Pancreas (tissue), 10 donors: Measurements from ENCODE around the gene NDUFB10. TPM values are rescaled to one million over a fixed set of nuclear protein-coding genes. Genes with fewer than 3 reads are reported as not detected.

Experiments used
- ATAC-seq, 4 donors: fragments of 200-7000 bp; cut with Tn5 transposase; one replicate each; pipeline versions ENCODE4 v1.8.0 to v1.9.1; 2020; ENCODE audit warnings: mild to moderate bottlenecking in 4 of 4, moderate library complexity in 4 of 4
- DNase-seq, 6 donors: peaks; one replicate each; pipeline ENCODE4 v3.0.0-alpha.2; 2020
- FAIRE-seq: peaks from 2 replicates; lab custom pipeline; 2012; peaks lifted over from hg19 to GRCh38; lab: Jason Lieb, UNC
- H3K27ac ChIP-seq, 4 donors: fragments of 200-600 bp; sonication (generic); 1 replicate in 3 of 4; 2 replicates in 1 of 4; pipeline versions ENCODE4 v1.5.0 to v1.8.0; 2020
- H3K27me3 ChIP-seq, 4 donors: fragments of 200-600 bp; one replicate each; pipeline ENCODE4 v1.8.0; 2021
- H3K36me3 ChIP-seq, 3 donors: fragments of 200-600 bp; sonication (generic) in 1 of 3; one replicate each; pipeline versions ENCODE4 v1.5.0 to v1.8.0; 2020 to 2021
- H3K4me1 ChIP-seq, 3 donors: fragments of 200-600 bp; one replicate each; pipeline ENCODE4 v1.8.0; 2021
- H3K4me3 ChIP-seq, 4 donors: fragments of 200-600 bp; sonication (generic) in 2 of 4; one replicate each; pipeline versions ENCODE4 v1.5.0 to v1.8.0; 2020 to 2021
- H3K9me3 ChIP-seq, 4 donors: fragments of 200-600 bp; one replicate each; pipeline ENCODE4 v1.8.0; 2021
- CTCF ChIP-seq, 4 donors: fragments of 200-600 bp; sonication (generic) in 3 of 4; IDR thresholded peaks; one replicate each; pipeline versions ENCODE4 v1.5.0 to v1.8.0; 2021; ENCODE audit warnings: antibody characterized with exemption in 4 of 4
- WGBS, 2 donors: extraction: QIAGEN DNeasy Blood & Tissue Kit; methylation state at CpG; one replicate each; pipeline ENCODE4 v1.1.7; 2013; 5-methylcytosine and 5-hydroxymethylcytosine counted together
- intact Hi-C, 3 donors: fragments of 100-400 bp; cut with DNase I; formaldehyde crosslinking; loops; one replicate each; pipeline versions ENCODE4 v1.11.1 to v1.14.2; 2022
- polyA plus RNA-seq, 2 donors: library from polyadenylated mRNA; stranded (reverse); fragments of 200-250 nt; gene quantifications; one replicate each; pipeline ENCODE4 v1.2.3, GENCODE V29; 2013
- total RNA-seq, 6 donors: library from RNA; stranded (reverse); fragmentation: NEBNext Ultra II Directional in 4 of 6; extraction: Animal tissue kit (Norgen Biotek cat#: 25700) in 4 of 6; gene quantifications; one replicate each; pipeline versions ENCODE4 v1.2.1 to v1.2.4, GENCODE V29; 2021 to 2023
- donor health status: healthy with polysubstance abuse.
- donor health status: DM: no; HTN: no; CAD: no; lungs with moderate emphysema.
- donor health status: DM: no; HTN: no; CAD: no.
- donor health status: control.
- donor health status: control.
- donor health status: Bipolar disorder and iron deficiency.
- donor health status: DM: yes; HTN: yes; CAD: no.
- donor health status: DM: no; HTN: no; CAD: no.
- donor health status: DM: no; HTN: no; CAD: no.
- donor health status: DM: yes; HTN: yes; CAD: no.

NDUFB10 gene
- total and polyA plus RNA-seq, 8 donors: 54.0 to 108 (median 65.9) TPM

DNA sequence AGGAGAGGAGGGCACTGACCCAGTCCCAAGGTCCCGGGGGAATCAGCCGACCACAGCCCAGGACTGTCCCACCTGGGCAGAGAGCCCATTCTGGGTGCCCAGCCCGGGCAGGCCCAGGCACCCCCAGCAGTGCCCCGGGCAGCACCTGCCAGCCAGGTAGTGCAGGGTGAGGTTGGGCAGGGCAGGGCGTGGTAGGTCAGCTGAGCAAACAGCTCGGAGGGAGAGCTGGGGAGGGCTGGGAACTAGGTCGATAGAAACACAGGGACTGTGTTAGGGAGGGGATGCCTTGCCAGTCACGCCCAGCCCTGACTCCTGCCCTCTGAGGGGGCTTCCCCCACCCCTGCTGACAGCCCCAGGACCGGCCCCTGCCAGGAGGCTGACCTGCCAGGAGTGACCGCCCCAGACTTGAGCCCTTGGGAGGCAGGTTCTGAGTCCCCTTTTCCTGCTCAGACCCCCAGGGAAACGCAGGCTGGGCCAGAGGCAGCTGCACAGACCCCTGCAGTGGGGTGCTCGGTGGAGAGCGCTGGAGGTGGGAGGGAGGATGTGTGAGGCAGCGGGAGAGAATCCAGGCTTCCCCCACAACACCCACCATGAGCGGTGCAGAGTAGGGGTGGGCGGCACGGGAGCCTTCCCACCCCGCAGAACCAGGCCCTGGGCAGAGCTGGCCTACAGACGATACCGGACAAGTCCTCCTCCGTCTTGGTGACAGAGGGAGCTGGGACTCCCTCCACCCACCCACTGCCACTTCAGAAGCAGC, 45.8 kb upstream of the NDUFB10 start:
- no peaks in the 10 kb centered on the region for H3K9me3 ChIP-seq
- DNase-seq: peak in 5 of 6 donors; percentile 58 to 91 (median 81)
- no peaks in the 10 kb centered on the region for H3K36me3 ChIP-seq
- H3K4me3 ChIP-seq: no peak overlapping the region
- ATAC-seq: peak; percentile 92 to 98 (median 95)
- 19 to 32% methylated on average over 14 to 21 of the region's 21 CpGs for WGBS, 2 donors
- intact Hi-C loops: no loop called here
- no peak overlapping the region for H3K27ac ChIP-seq
- peaks cover 0 to 5% (median under 1%) of the 10 kb centered on the region in 4 donors for H3K27me3 ChIP-seq
- peaks cover 0 to 10% (median 4%) of the 10 kb centered on the region in 3 donors for H3K4me1 ChIP-seq
- FAIRE-seq: no peak
- no peak for TF ChIP-seq CTCF (IDR thresholded peaks at IDR 0.05)

GRCh38 chr16:1914084-1914608, 45.2 kb upstream of the NDUFB10 start:
- FAIRE-seq (no peak), ATAC-seq (no peak), DNase-seq (peak in 1 of 6 donors; percentile 61)
- no peak for TF ChIP-seq CTCF (IDR thresholded peaks at IDR 0.05)
- H3K36me3 ChIP-seq: no peaks in the 10 kb centered on the region
- H3K9me3 ChIP-seq: no peaks in the 10 kb centered on the region
- H3K27me3 ChIP-seq: peaks cover 0 to 7% (median 2%) of the 10 kb centered on the region in 4 donors
- intact Hi-C loops: no loop called here
- H3K27ac ChIP-seq: no peak overlapping the region
- peaks cover 0 to 10% (median 4%) of the 10 kb centered on the region in 3 donors for H3K4me1 ChIP-seq
- WGBS, 2 donors: 57 to 63% methylated on average over 10 to 15 of the region's 15 CpGs
- no peak overlapping the region for H3K4me3 ChIP-seq

DNA sequence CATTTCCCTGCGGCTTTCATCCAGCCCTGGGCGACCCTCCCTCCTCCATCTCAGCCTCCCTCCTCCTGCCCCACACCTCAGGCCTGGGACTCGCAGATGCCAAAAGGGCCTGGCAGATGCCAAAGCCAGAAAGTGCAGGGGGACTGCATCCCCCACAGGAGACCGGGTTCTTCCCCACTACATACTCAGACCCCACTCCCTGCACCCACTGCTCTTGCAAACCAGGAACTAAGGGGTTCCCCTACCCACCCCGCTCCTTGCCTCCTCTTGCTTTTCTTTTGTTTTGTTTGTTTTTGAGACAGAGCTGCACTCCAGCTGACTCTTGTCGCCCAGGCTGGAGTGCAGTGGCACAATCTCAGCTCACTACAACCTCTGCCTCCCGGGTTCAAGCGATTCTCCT, 44.4 kb upstream of the NDUFB10 start:
- 79 to 88% methylated on average over 8 of the region's 8 CpGs for WGBS, 2 donors
- Histone ChIP-seq H3K4me3 (no peak overlapping the region), H3K9me3 (no peaks in the 10 kb centered on the region), H3K4me1 (peaks cover 0 to 10% (median 4%) of the 10 kb centered on the region in 3 donors), H3K27me3 (peaks cover 0 to 9% (median 2%) of the 10 kb centered on the region in 4 donors), H3K27ac (no peak overlapping the region), H3K36me3 (no peaks in the 10 kb centered on the region)
- no peak for ATAC-seq
- FAIRE-seq: no peak
- intact Hi-C loops: no loop called here
- no peak for DNase-seq
- TF ChIP-seq CTCF (IDR thresholded peaks at IDR 0.05): no peak

- FAIRE-seq: no peak
- H3K4me1 ChIP-seq: peaks cover 0 to 10% (median 4%) of the 10 kb centered on the region in 3 donors
- intact Hi-C loops: no loop called here
- H3K27me3 ChIP-seq: peaks cover 0 to 9% (median 2%) of the 10 kb centered on the region in 4 donors
- H3K4me3 ChIP-seq: no peak overlapping the region
- 78 to 87% methylated on average over 24 to 25 of the region's 25 CpGs for WGBS, 2 donors
- no peaks in the 10 kb centered on the region for H3K36me3 ChIP-seq
- no peak for TF ChIP-seq CTCF (IDR thresholded peaks at IDR 0.05)
- ATAC-seq: no peak
- no peaks in the 10 kb centered on the region for H3K9me3 ChIP-seq
- H3K27ac ChIP-seq: no peak overlapping the region
- DNase-seq: peak in 1 of 6 donors; percentile 55
Observed at GRCh38 chr16:1915732-1916639, 43.4 kb upstream of the NDUFB10 start.
